ENCODE data around the gene SEPTIN7.

Gene SEPTIN7

GRCh38 chr7:35780070-35780469 is 20.8 kb upstream of the SEPTIN7 start:
- Histone ChIP-seq H3K9ac (ENCODE audit: low read length) (no peak overlapping the region), H3K9me3 (ENCODE audit: low read length) (no peaks in the 10 kb centered on the region), H3K4me3 (ENCODE audit: low read depth, low read length, poor library complexity, severe bottlenecking) (no peak overlapping the region), H2AFZ (ENCODE audit: low read length) (no peak overlapping the region), H3K79me2 (ENCODE audit: insufficient read depth, low read length) (no peaks in the 10 kb centered on the region), H3K9me2 (ENCODE audit: low read depth, low read length) (no peaks in the 10 kb centered on the region), H3K36me3 (ENCODE audit: insufficient read depth, low read length) (no peaks in the 10 kb centered on the region), H3K4me1 (ENCODE audit: insufficient read depth, low read length, severe bottlenecking) (no peaks in the 10 kb centered on the region), H3K4me2 (ENCODE audit: low read length) (no peak overlapping the region), H3K27me3 (ENCODE audit: insufficient read depth, low read length) (no peaks in the 10 kb centered on the region), H4K20me1 (ENCODE audit: insufficient read depth, low read length) (no peaks in the 10 kb centered on the region), H3F3A (ENCODE audit: insufficient read depth, low read length) (no peaks in the 10 kb centered on the region), H3K27ac (ENCODE audit: low read depth, low read length, poor library complexity, severe bottlenecking) (no peak overlapping the region)
- TF ChIP-seq EZH2 (IDR thresholded peaks at IDR 0.05; ENCODE audit: borderline replicate concordance, low read length), result no peak
- TF ChIP-seq CTCF (IDR thresholded peaks at IDR 0.05; ENCODE audit: low read length), result no peak

- Histone ChIP-seq H4K20me1 (ENCODE audit: insufficient read depth, low read length) (no peaks in the 10 kb centered on the region), H3K36me3 (ENCODE audit: insufficient read depth, low read length) (no peaks in the 10 kb centered on the region), H3K4me3 (ENCODE audit: low read depth, low read length, poor library complexity, severe bottlenecking) (no peak overlapping the region), H3K4me2 (ENCODE audit: low read length) (no peak overlapping the region), H3K4me1 (ENCODE audit: insufficient read depth, low read length, severe bottlenecking) (no peaks in the 10 kb centered on the region), H3K9me3 (ENCODE audit: low read length) (no peaks in the 10 kb centered on the region), H3K79me2 (ENCODE audit: insufficient read depth, low read length) (no peaks in the 10 kb centered on the region), H3K9ac (ENCODE audit: low read length) (no peak overlapping the region), H2AFZ (ENCODE audit: low read length) (no peak overlapping the region), H3F3A (ENCODE audit: insufficient read depth, low read length) (no peaks in the 10 kb centered on the region), H3K27ac (ENCODE audit: low read depth, low read length, poor library complexity, severe bottlenecking) (no peak overlapping the region), H3K27me3 (ENCODE audit: insufficient read depth, low read length) (no peaks in the 10 kb centered on the region), H3K9me2 (ENCODE audit: low read depth, low read length) (no peaks in the 10 kb centered on the region)
- TF ChIP-seq CTCF (IDR thresholded peaks at IDR 0.05; ENCODE audit: low read length), result no peak
- no peak for TF ChIP-seq EZH2 (IDR thresholded peaks at IDR 0.05; ENCODE audit: borderline replicate concordance, low read length)
Measured at GRCh38 chr7:35781200-35781701, 19.6 kb upstream of the SEPTIN7 start.

- H3K9ac ChIP-seq (ENCODE audit: low read length), result no peak overlapping the region
- no peaks in the 10 kb centered on the region for H3F3A ChIP-seq (ENCODE audit: insufficient read depth, low read length)
- H3K4me3 ChIP-seq (ENCODE audit: low read depth, low read length, poor library complexity, severe bottlenecking), result no peak overlapping the region
- H3K4me2 ChIP-seq (ENCODE audit: low read length), result no peak overlapping the region
- H4K20me1 ChIP-seq (ENCODE audit: insufficient read depth, low read length), result no peaks in the 10 kb centered on the region
- H3K27ac ChIP-seq (ENCODE audit: low read depth, low read length, poor library complexity, severe bottlenecking), result no peak overlapping the region
- no peak overlapping the region for H2AFZ ChIP-seq (ENCODE audit: low read length)
- TF ChIP-seq CTCF (IDR thresholded peaks at IDR 0.05; ENCODE audit: low read length) (no peak), EZH2 (IDR thresholded peaks at IDR 0.05; ENCODE audit: borderline replicate concordance, low read length) (no peak)
- no peaks in the 10 kb centered on the region for H3K79me2 ChIP-seq (ENCODE audit: insufficient read depth, low read length)
- no peaks in the 10 kb centered on the region for H3K4me1 ChIP-seq (ENCODE audit: insufficient read depth, low read length, severe bottlenecking)
- no peaks in the 10 kb centered on the region for H3K9me2 ChIP-seq (ENCODE audit: low read depth, low read length)
- H3K36me3 ChIP-seq (ENCODE audit: insufficient read depth, low read length), result no peaks in the 10 kb centered on the region
- no peaks in the 10 kb centered on the region for H3K9me3 ChIP-seq (ENCODE audit: low read length)
- no peaks in the 10 kb centered on the region for H3K27me3 ChIP-seq (ENCODE audit: insufficient read depth, low read length)
Measured at GRCh38 chr7:35781767-35782515, 18.9 kb upstream of the SEPTIN7 start.

Data from OCI-LY1 (cell line).